WERI-Rb-1 (cell line): ENCODE measurements around the gene C4orf51.
"Not testable (repeated sequence)": the region's sequence is repeated elsewhere in the genome, so short reads cannot be mapped to it uniquely, and the experiment has no call there.

Experiments used
- DNase-seq: peaks from one replicate; pipeline ENCODE4 v3.0.0-alpha.2; 2020
- H3K27ac ChIP-seq: fragments of 250-450 bp; sonication (Bioruptor Pico); 2 replicates; pipeline ENCODE4 v1.5.1; 2020; ENCODE audit warnings: mild to moderate bottlenecking, moderate library complexity
- H3K27me3 ChIP-seq: fragments of 250-450 bp; sonication (Bioruptor Pico); 2 replicates; pipeline ENCODE4 v1.5.1; 2021; ENCODE audit warnings: mild to moderate bottlenecking, low read depth, moderate library complexity; ENCODE audit not compliant: insufficient read depth, severe bottlenecking
- H3K36me3 ChIP-seq: fragments of 250-450 bp; sonication (Bioruptor Pico); 2 replicates; pipeline ENCODE4 v1.5.1; 2020; ENCODE audit warnings: mild to moderate bottlenecking, moderate library complexity
- H3K4me3 ChIP-seq: 2 replicates; pipeline ENCODE4 v1.5.1; 2011; ENCODE audit warnings: low read depth, mild to moderate bottlenecking, control low read depth, low read length
- H3K9me3 ChIP-seq: fragments of 250-450 bp; sonication (Bioruptor Pico); 2 replicates; pipeline ENCODE4 v1.5.1; 2021; ENCODE audit warnings: mild to moderate bottlenecking, moderate library complexity; ENCODE audit not compliant: severe bottlenecking
- TF ChIP-seq, protein P1 (sequence below): IDR thresholded peaks from 2 replicates; pipeline ENCODE4 v1.5.1; 2011; ENCODE audit warnings: low read depth, mild to moderate bottlenecking, control low read depth, inconsistent platforms, low read length

The C4orf51 gene

DNA sequence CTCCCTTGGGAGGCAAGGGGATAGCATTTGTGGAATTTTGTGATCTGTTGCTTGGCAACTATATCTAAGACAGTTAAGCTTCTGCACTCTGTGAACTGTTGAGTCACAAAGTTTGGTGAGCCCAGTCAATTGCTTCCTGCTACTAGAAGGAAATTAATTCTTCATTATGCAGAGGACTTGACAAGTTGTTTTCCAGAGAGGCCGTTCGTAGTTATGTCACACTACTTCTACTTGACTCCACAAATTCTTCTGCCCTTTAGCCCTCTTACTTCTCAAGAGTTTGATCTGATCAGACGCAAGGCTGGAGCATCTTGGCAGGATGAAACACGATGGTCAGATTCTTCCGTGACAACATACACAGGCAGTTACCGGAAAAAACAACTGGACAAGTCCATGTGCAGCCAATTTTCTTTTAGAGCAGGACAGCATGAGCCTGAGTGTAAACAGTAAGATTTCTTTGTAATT, at the start of gene C4orf51:
Gene C4orf51, plus strand, starts transcription at position 156 of the 465 bp plus-strand sequence. Its CDS starts 58 bp downstream, at position 214.
- Histone ChIP-seq H3K27ac (no peak within 1 kb of the TSS), H3K27me3 (no peaks in the 10 kb centered on the region), H3K9me3 (peaks cover 3% of the 10 kb centered on the region), H3K4me3 (no peak within 1 kb of the TSS), H3K36me3 (no peaks in the 10 kb centered on the region)
- TF ChIP-seq, protein P1, sequence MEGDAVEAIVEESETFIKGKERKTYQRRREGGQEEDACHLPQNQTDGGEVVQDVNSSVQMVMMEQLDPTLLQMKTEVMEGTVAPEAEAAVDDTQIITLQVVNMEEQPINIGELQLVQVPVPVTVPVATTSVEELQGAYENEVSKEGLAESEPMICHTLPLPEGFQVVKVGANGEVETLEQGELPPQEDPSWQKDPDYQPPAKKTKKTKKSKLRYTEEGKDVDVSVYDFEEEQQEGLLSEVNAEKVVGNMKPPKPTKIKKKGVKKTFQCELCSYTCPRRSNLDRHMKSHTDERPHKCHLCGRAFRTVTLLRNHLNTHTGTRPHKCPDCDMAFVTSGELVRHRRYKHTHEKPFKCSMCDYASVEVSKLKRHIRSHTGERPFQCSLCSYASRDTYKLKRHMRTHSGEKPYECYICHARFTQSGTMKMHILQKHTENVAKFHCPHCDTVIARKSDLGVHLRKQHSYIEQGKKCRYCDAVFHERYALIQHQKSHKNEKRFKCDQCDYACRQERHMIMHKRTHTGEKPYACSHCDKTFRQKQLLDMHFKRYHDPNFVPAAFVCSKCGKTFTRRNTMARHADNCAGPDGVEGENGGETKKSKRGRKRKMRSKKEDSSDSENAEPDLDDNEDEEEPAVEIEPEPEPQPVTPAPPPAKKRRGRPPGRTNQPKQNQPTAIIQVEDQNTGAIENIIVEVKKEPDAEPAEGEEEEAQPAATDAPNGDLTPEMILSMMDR, result no peak
- no peak for DNase-seq

DNA sequence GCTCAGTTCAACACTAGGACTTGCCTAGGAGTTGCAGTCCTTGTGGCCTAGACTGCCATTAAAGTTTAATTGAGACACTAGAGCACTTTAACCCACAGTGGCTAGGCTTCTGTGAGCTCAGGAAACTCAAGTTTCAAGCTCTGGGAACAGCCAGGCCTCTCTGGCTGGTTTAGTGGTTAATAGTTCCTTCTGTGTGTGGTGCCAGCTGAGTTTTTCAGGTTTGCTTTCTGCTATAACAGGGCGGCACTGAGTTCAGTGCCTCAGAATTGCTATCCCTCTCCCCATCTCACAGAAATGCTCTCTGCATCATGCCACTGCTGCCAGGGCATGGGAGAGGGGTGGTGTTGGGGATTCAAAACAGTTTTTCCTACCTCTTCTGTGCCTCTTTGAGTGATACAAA, 44.8 kb upstream of the C4orf51 start:
- Histone ChIP-seq H3K36me3 (no peaks in the 10 kb centered on the region), H3K9me3 (no peaks in the 10 kb centered on the region), H3K27me3 (no peaks in the 10 kb centered on the region), H3K27ac (no peak overlapping the region), H3K4me3 (no peak overlapping the region)
- TF ChIP-seq, protein P1, result no peak
- DNase-seq, result no peak

DNA sequence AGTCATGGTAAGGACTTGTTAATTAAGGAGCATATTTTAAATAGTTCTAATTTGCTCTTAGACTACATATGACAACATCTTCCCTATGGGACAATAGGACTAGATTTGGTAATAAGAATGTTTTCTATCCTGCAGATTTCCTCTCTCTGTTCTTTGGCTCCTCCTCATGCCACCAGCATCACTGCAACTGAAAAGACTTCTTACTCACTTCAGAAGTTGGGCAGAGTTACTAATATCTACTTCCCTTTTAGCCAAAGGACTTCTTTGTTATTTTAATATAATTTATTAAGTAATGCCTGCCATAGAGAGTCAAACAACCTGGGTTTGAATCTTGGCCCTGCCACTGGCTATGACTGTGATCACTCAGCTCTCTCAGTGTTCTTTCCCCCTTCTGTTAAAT, 44.3 kb upstream of the C4orf51 start:
- H3K4me3 ChIP-seq, result no peak overlapping the region
- no peaks in the 10 kb centered on the region for H3K9me3 ChIP-seq
- no peak overlapping the region for H3K27ac ChIP-seq
- no peaks in the 10 kb centered on the region for H3K27me3 ChIP-seq
- DNase-seq, result no peak
- H3K36me3 ChIP-seq, result no peaks in the 10 kb centered on the region
- TF ChIP-seq, protein P1, result no peak

DNA sequence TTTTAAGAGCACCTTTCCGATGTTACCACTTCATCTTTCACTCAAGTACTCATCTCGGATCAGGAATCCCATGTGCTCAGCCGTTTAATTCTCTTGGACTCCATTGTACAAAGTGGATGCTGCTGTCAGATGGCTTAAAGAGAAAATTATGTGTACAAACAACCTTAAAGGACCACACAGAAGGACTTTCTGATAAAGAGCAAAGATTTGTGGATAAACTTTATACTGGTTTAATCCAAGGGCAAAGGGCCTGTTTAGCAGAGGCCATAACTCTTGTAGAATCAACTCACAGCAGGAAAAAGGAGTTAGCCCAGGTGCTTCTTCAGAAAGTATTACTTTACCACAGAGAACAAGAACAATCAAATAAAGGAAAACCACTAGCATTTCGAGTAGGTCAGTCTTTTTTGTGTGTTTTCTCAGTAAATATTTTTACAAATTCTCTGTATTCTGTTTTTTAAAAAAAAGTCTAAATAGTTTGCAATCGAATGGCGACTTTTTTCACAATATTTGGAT, 40.7 kb upstream of the C4orf51 start:
- Histone ChIP-seq H3K9me3 (no peaks in the 10 kb centered on the region), H3K4me3 (no peak overlapping the region), H3K27me3 (no peaks in the 10 kb centered on the region), H3K36me3 (no peaks in the 10 kb centered on the region), H3K27ac (no peak overlapping the region)
- TF ChIP-seq, protein P1, result no peak
- DNase-seq, result no peak

DNA sequence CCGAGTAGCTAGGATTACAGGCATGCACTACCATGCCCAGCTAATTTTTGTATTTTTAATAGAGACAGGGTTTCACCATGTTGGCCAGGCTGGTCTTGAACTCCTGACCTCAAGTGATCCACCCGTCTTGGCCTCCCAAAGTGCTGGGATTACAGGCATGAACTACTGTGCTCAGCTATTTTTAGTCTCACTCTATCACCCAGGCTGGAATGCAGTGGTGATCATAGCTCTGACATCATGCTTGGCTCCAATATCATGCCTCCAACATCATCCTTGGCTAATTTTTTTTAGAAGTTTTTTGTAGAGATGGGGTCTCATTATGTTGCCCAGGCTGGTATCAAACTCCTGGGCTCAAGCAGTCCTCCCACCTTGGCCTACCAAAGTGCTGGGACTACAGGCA, 39.7 kb upstream of the C4orf51 start:
- H3K27ac ChIP-seq, DNase-seq, H3K9me3 ChIP-seq, H3K27me3 ChIP-seq, H3K4me3 ChIP-seq, H3K36me3 ChIP-seq: not testable (repeated sequence)

DNA sequence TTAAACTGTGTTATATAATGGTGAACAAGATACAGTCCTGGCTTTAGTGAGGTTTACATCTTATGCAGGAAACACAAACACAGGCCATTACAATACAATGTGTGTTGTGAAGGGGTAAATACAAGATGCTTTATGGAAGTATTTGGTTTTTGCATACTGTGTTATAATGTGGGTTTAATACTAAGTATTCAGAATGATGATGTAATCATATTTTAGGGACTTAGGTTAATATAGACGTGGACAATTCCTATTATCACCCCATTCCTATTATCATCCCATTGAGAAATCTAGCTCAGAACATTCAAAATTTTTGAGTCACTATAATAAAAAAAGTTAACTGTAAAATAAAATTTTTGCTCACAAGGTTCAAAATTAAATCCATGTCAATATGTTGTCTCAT, 36.7 kb upstream of the C4orf51 start:
- no peak for DNase-seq
- TF ChIP-seq, protein P1, result no peak

More for the DNA sequence above, 36.7 kb upstream of the C4orf51 start:
- no peaks in the 10 kb centered on the region for H3K36me3 ChIP-seq
- no peak overlapping the region for H3K27ac ChIP-seq
- H3K4me3 ChIP-seq, result no peak overlapping the region
- no peaks in the 10 kb centered on the region for H3K27me3 ChIP-seq
- no peaks in the 10 kb centered on the region for H3K9me3 ChIP-seq
